Ishikawa (cell line): Measurements from ENCODE around the gene ELOVL6.

Experiments
- EP300 ChIP-seq: IDR thresholded peaks from 2 replicates; pipeline ENCODE4 v1.6.1; 2012; ENCODE audit warnings: borderline replicate concordance
- NFIC ChIP-seq: IDR thresholded peaks from 2 replicates; pipeline ENCODE4 v1.6.1; 2012
- TCF12 ChIP-seq: IDR thresholded peaks from 2 replicates; pipeline ENCODE4 v1.6.1; 2012; ENCODE audit warnings: low read depth
- TEAD4 ChIP-seq: IDR thresholded peaks from 2 replicates; pipeline ENCODE4 v1.6.1; 2012
- YY1 ChIP-seq: IDR thresholded peaks from 2 replicates; pipeline ENCODE4 v1.6.1; 2012; ENCODE audit warnings: low read depth
- ZBTB7A ChIP-seq: IDR thresholded peaks from 2 replicates; pipeline ENCODE4 v1.6.1; 2012; ENCODE audit warnings: low read depth
- TF ChIP-seq, protein P1 (sequence below): IDR thresholded peaks from 2 replicates; pipeline ENCODE4 v1.6.1; 2012; ENCODE audit warnings: low read depth, mild to moderate bottlenecking
- TF ChIP-seq, protein P2 (sequence below): IDR thresholded peaks from 2 replicates; pipeline ENCODE4 v1.6.1; 2012
- TF ChIP-seq, protein P3 (sequence below): IDR thresholded peaks from 2 replicates; pipeline ENCODE4 v1.6.1; 2012

DNA sequence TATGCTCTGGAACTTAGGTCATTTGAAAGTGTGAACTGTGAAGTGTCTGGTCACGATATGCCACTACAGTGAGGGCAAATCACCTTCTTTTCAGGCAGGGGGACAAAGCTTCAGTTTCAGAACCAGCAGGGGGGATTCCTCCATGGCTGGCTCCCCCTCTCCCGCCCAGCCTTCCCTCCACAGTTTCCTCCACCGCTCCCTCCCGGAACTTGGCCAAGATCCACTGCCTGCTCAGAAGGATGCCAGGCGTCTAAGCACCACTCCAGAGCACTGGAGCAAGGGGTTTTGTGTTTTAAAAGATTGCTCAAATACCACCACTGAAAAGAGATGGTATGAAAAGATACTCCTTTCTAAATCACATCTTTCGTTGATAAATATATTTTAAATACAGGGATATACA lies 126.9 kb downstream of the ELOVL6 start:
- TF ChIP-seq ZBTB7A (no peak), TEAD4 (no peak), NFIC (no peak; the same call in 1 of the 2 replicates), EP300 (no peak), TCF12 (no peak), YY1 (no peak)
- TF ChIP-seq, protein P1, sequence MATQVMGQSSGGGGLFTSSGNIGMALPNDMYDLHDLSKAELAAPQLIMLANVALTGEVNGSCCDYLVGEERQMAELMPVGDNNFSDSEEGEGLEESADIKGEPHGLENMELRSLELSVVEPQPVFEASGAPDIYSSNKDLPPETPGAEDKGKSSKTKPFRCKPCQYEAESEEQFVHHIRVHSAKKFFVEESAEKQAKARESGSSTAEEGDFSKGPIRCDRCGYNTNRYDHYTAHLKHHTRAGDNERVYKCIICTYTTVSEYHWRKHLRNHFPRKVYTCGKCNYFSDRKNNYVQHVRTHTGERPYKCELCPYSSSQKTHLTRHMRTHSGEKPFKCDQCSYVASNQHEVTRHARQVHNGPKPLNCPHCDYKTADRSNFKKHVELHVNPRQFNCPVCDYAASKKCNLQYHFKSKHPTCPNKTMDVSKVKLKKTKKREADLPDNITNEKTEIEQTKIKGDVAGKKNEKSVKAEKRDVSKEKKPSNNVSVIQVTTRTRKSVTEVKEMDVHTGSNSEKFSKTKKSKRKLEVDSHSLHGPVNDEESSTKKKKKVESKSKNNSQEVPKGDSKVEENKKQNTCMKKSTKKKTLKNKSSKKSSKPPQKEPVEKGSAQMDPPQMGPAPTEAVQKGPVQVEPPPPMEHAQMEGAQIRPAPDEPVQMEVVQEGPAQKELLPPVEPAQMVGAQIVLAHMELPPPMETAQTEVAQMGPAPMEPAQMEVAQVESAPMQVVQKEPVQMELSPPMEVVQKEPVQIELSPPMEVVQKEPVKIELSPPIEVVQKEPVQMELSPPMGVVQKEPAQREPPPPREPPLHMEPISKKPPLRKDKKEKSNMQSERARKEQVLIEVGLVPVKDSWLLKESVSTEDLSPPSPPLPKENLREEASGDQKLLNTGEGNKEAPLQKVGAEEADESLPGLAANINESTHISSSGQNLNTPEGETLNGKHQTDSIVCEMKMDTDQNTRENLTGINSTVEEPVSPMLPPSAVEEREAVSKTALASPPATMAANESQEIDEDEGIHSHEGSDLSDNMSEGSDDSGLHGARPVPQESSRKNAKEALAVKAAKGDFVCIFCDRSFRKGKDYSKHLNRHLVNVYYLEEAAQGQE = no peak
- TF ChIP-seq, protein P2, sequence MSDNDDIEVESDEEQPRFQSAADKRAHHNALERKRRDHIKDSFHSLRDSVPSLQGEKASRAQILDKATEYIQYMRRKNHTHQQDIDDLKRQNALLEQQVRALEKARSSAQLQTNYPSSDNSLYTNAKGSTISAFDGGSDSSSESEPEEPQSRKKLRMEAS = no peak
- TF ChIP-seq, protein P3, sequence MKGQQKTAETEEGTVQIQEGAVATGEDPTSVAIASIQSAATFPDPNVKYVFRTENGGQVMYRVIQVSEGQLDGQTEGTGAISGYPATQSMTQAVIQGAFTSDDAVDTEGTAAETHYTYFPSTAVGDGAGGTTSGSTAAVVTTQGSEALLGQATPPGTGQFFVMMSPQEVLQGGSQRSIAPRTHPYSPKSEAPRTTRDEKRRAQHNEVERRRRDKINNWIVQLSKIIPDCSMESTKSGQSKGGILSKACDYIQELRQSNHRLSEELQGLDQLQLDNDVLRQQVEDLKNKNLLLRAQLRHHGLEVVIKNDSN = no peak
